SU-DHL-6 (cell line): ENCODE data around the gene FRAS1.

Experiments
- H2AFZ ChIP-seq: fragments of 200-600 bp; sonication (generic); 2 replicates; pipeline ENCODE4 v1.6.1; 2014; ENCODE audit warnings: low read depth, mild to moderate bottlenecking, moderate library complexity, mixed read lengths, antibody characterized with exemption, low read length; ENCODE audit not compliant: severe bottlenecking
- H3F3A ChIP-seq: fragments of 200-600 bp; shearing (Covaris generic); 2 replicates; pipeline ENCODE4 v1.6.0; 2016; ENCODE audit warnings: antibody characterized with exemption, mild to moderate bottlenecking; ENCODE audit not compliant: insufficient read depth
- H3K27ac ChIP-seq: fragments of 200-600 bp; sonication (generic); 2 replicates; pipeline ENCODE4 v1.5.1; 2016; ENCODE audit warnings: low read depth, mild to moderate bottlenecking, low read length, moderate library complexity, mixed read lengths
- H3K27me3 ChIP-seq: fragments of 200-600 bp; sonication (generic), shearing (Covaris generic); 2 replicates; pipeline ENCODE4 v1.6.0; 2014; ENCODE audit warnings: mild to moderate bottlenecking, low read length
- H3K36me3 ChIP-seq: fragments of 200-600 bp; sonication (generic); 2 replicates; pipeline ENCODE4 v1.6.1; 2014; ENCODE audit warnings: mild to moderate bottlenecking, low read length, mixed read lengths
- H3K4me2 ChIP-seq: fragments of 300-600, 200-600 bp; shearing (Covaris generic), sonication (generic); 2 replicates; pipeline ENCODE4 v1.6.0; 2014; ENCODE audit warnings: low read length, low read depth, mild to moderate bottlenecking; ENCODE audit not compliant: poor library complexity, severe bottlenecking
- H3K4me3 ChIP-seq: fragments of 200-600 bp; sonication (generic); 2 replicates; pipeline ENCODE4 v1.5.1; 2014; ENCODE audit warnings: antibody characterized with exemption, low read length, mild to moderate bottlenecking, mixed read lengths; ENCODE audit not compliant: insufficient read depth, poor library complexity, severe bottlenecking
- H3K79me2 ChIP-seq: fragments of 200-600 bp; sonication (generic); 2 replicates; pipeline ENCODE4 v1.6.1; 2014; ENCODE audit warnings: mild to moderate bottlenecking, low read length, moderate library complexity; ENCODE audit not compliant: insufficient read depth
- H3K9ac ChIP-seq: fragments of 200-600 bp; sonication (generic); 2 replicates; pipeline ENCODE4 v1.7.0; 2014; ENCODE audit warnings: mild to moderate bottlenecking, low read length
- H3K9me2 ChIP-seq: fragments of 200-600 bp; sonication (generic); replicated peaks from 2 replicates; pipeline ENCODE4 v1.6.1; 2014; ENCODE audit warnings: low read length; ENCODE audit not compliant: insufficient read depth
- H3K9me3 ChIP-seq: fragments of 200-600 bp; sonication (generic); 2 replicates; pipeline ENCODE4 v1.6.1; 2014; ENCODE audit warnings: low read length, mixed read lengths; ENCODE audit not compliant: insufficient read depth
- H4K20me1 ChIP-seq: fragments of 200-600 bp; sonication (generic); 2 replicates; pipeline ENCODE4 v1.6.1; 2014; ENCODE audit warnings: low read depth, mild to moderate bottlenecking, antibody characterized with exemption, low read length, moderate library complexity, mixed read lengths
- CTCF ChIP-seq: fragments of 200-600 bp; sonication (generic); IDR thresholded peaks from one replicate; pipeline ENCODE4 v1.5.1; 2017; ENCODE audit warnings: antibody characterized with exemption, mild to moderate bottlenecking, low read length, moderate library complexity; ENCODE audit not compliant: insufficient read depth, poor library complexity, severe bottlenecking
- EZH2phosphoT487 ChIP-seq: fragments of 200-600 bp; sonication (generic), shearing (Covaris generic); conservative IDR thresholded peaks from 2 replicates; pipeline ENCODE4 v1.6.1; 2018; ENCODE audit warnings: mild to moderate bottlenecking, antibody characterized with exemption, low read length, moderate library complexity, mixed read lengths

FRAS1 gene

GRCh38 chr4:78551420-78552351 lies 494.6 kb downstream of the FRAS1 start, which contains the start of gene ANXA3:
Gene ANXA3 (plus strand): TSS chr4:78551770. CDS start chr4:78554474, 2,704 bp downstream.
- no peaks in the 10 kb centered on the region for H3F3A ChIP-seq
- no peak within 1 kb of the TSS for H3K27ac ChIP-seq
- H3K36me3 ChIP-seq, result no peaks in the 10 kb centered on the region
- no peaks in the 10 kb centered on the region for H4K20me1 ChIP-seq
- no peaks in the 10 kb centered on the region for H3K9me3 ChIP-seq
- no peak within 1 kb of the TSS for H3K4me2 ChIP-seq
- no peaks in the 10 kb centered on the region for H3K79me2 ChIP-seq
- H3K9ac ChIP-seq, result no peak within 1 kb of the TSS
- no peak for TF ChIP-seq CTCF
- TF ChIP-seq EZH2phosphoT487, result no peak
- no peak within 1 kb of the TSS for H2AFZ ChIP-seq
- H3K9me2 ChIP-seq, result no peaks in the 10 kb centered on the region
- no peak within 1 kb of the TSS for H3K4me3 ChIP-seq
- no peaks in the 10 kb centered on the region for H3K27me3 ChIP-seq

GRCh38 chr4:78552389-78553042 lies 495.4 kb downstream of the FRAS1 start:
- Histone ChIP-seq H4K20me1 (no peaks in the 10 kb centered on the region), H3K27me3 (no peaks in the 10 kb centered on the region), H2AFZ (no peak overlapping the region), H3K9ac (no peak overlapping the region), H3K79me2 (no peaks in the 10 kb centered on the region), H3K9me2 (no peaks in the 10 kb centered on the region), H3K4me2 (no peak overlapping the region), H3K4me3 (no peak overlapping the region), H3K36me3 (no peaks in the 10 kb centered on the region), H3F3A (no peaks in the 10 kb centered on the region), H3K27ac (no peak overlapping the region), H3K9me3 (no peaks in the 10 kb centered on the region)
- TF ChIP-seq CTCF (no peak), EZH2phosphoT487 (no peak)

GRCh38 chr4:78553043-78553396 lies 495.9 kb downstream of the FRAS1 start:
- no peak overlapping the region for H2AFZ ChIP-seq
- H3F3A ChIP-seq, result no peaks in the 10 kb centered on the region
- TF ChIP-seq EZH2phosphoT487 (no peak), CTCF (no peak)
- H4K20me1 ChIP-seq, result no peaks in the 10 kb centered on the region
- no peaks in the 10 kb centered on the region for H3K79me2 ChIP-seq
- no peak overlapping the region for H3K9ac ChIP-seq
- H3K27me3 ChIP-seq, result no peaks in the 10 kb centered on the region
- no peak overlapping the region for H3K4me2 ChIP-seq
- no peaks in the 10 kb centered on the region for H3K9me3 ChIP-seq
- H3K9me2 ChIP-seq, result no peaks in the 10 kb centered on the region
- H3K4me3 ChIP-seq, result no peak overlapping the region
- H3K36me3 ChIP-seq, result no peaks in the 10 kb centered on the region
- H3K27ac ChIP-seq, result no peak overlapping the region
